Hepatocyte (in vitro differentiated cells): Measurements from ENCODE around the gene PPBP. TPM values are rescaled to one million over a fixed set of nuclear protein-coding genes. Genes with fewer than 3 reads are reported as not detected.

Source experiments
- DNase-seq: peaks from one replicate; pipeline ENCODE4 v3.0.0-alpha.2; 2016; ENCODE audit warnings: low spot score
- H2AFZ ChIP-seq: fragments of 200-600 bp; sonication (generic); 2 replicates; pipeline ENCODE4 v1.6.0; 2016; ENCODE audit warnings: antibody characterized with exemption, mild to moderate bottlenecking
- H3K27ac ChIP-seq: fragments of 200-600 bp; sonication (generic); 2 replicates; pipeline ENCODE4 v1.5.1; 2016; ENCODE audit warnings: mild to moderate bottlenecking
- H3K27me3 ChIP-seq: fragments of 200-600 bp; sonication (generic); 2 replicates; pipeline ENCODE4 v1.6.1; 2016
- H3K36me3 ChIP-seq: fragments of 200-600 bp; sonication (generic); replicated peaks from 2 replicates; pipeline ENCODE4 v1.5.1; 2016; ENCODE audit warnings: low read depth; ENCODE audit not compliant: insufficient read depth
- H3K4me1 ChIP-seq: fragments of 200-600 bp; sonication (generic); 2 replicates; pipeline ENCODE4 v1.5.1; 2016; ENCODE audit warnings: mild to moderate bottlenecking, moderate library complexity; ENCODE audit not compliant: insufficient read depth
- H3K4me2 ChIP-seq: fragments of 200-600 bp; sonication (generic); 2 replicates; pipeline ENCODE4 v1.6.0; 2016
- H3K4me3 ChIP-seq: fragments of 200-600 bp; sonication (generic); 2 replicates; pipeline ENCODE4 v1.5.1; 2016; ENCODE audit warnings: mild to moderate bottlenecking
- H3K79me2 ChIP-seq: fragments of 200-600 bp; sonication (generic); 2 replicates; pipeline ENCODE4 v1.6.0; 2017; ENCODE audit warnings: mild to moderate bottlenecking
- H3K9me2 ChIP-seq: fragments of 200-600 bp; sonication (generic); replicated peaks from 2 replicates; pipeline ENCODE4 v1.6.0; 2017; ENCODE audit warnings: mild to moderate bottlenecking; ENCODE audit not compliant: insufficient read depth
- H3K9me3 ChIP-seq: fragments of 200-600 bp; sonication (generic); 2 replicates; pipeline ENCODE4 v1.5.1; 2016; ENCODE audit warnings: low read depth, mild to moderate bottlenecking
- H4K20me1 ChIP-seq: fragments of 200-600 bp; sonication (generic); 2 replicates; pipeline ENCODE4 v1.6.0; 2016; ENCODE audit warnings: mild to moderate bottlenecking; ENCODE audit not compliant: insufficient read depth, poor library complexity, severe bottlenecking
- EZH2 ChIP-seq: fragments of 200-600 bp; sonication (generic); IDR thresholded peaks from 2 replicates; pipeline ENCODE4 v1.6.1; 2016; ENCODE audit warnings: antibody characterized with exemption, mild to moderate bottlenecking, borderline replicate concordance
- EZH2phosphoT487 ChIP-seq: fragments of 200-600 bp; sonication (generic); IDR thresholded peaks from one replicate; pipeline ENCODE4 v1.6.1; 2018; ENCODE audit warnings: antibody characterized with exemption, mild to moderate bottlenecking, low read depth, moderate library complexity; ENCODE audit not compliant: unreplicated experiment, severe bottlenecking
- WGBS: methylation state at CpG from one replicate; pipeline ENCODE4 v1.1.6; 2016; ENCODE audit warnings: low lambda C conversion rate; ENCODE audit errors: missing lambda C conversion rate; 5-methylcytosine and 5-hydroxymethylcytosine counted together
- polyA plus RNA-seq: library from polyadenylated mRNA; unstranded; fragments of >200 nt; fragmentation: Nextera tagmentation; extraction: Ambion mirVana; gene quantifications from 2 replicates; pipeline ENCODE4 v1.2.1, GENCODE V29; 2016
- total RNA-seq: library from RNA; depleted of rRNA; stranded (reverse); fragments of >200 nt; gene quantifications from 2 replicates; pipeline ENCODE4 v1.2.3, GENCODE V29; 2014
- TF ChIP-seq, protein P1 (sequence below): fragments of 200-600 bp; sonication (generic); IDR thresholded peaks from 2 replicates; pipeline ENCODE4 v1.5.1; 2016; ENCODE audit warnings: antibody characterized with exemption, mild to moderate bottlenecking; ENCODE audit not compliant: poor library complexity

PPBP gene
- total and polyA plus RNA-seq, 2 experiments from 2014 or later: 1.2 TPM; not detected in 1

DNA sequence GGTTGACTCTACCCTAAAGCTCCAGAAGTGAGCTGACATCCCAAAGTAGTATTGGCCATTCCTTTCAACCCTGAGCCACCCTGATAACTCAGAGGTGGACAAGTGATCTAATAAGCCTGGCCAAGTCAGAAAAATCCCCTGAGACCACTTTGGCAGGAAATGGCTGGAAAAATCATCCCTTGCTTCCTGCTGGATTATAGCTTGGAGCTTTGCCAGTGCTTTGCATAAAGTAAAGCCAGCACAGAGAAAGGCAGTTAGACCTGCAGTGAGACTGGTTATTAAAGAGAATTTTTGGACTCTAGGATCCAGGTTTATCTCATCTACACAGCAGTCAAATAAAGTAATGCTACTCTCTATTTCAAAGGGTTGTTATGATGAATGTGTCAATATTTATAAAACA is 44.1 kb upstream of the PPBP start:
- H3K27ac ChIP-seq: no peak overlapping the region
- DNase-seq: no peak
- H3K79me2 ChIP-seq: no peaks in the 10 kb centered on the region
- H3K27me3 ChIP-seq: peaks cover 6% of the 10 kb centered on the region
- no peak overlapping the region for H3K4me3 ChIP-seq
- H2AFZ ChIP-seq: no peak overlapping the region
- TF ChIP-seq EZH2phosphoT487 (no peak), EZH2 (no peak)
- TF ChIP-seq, protein P1, sequence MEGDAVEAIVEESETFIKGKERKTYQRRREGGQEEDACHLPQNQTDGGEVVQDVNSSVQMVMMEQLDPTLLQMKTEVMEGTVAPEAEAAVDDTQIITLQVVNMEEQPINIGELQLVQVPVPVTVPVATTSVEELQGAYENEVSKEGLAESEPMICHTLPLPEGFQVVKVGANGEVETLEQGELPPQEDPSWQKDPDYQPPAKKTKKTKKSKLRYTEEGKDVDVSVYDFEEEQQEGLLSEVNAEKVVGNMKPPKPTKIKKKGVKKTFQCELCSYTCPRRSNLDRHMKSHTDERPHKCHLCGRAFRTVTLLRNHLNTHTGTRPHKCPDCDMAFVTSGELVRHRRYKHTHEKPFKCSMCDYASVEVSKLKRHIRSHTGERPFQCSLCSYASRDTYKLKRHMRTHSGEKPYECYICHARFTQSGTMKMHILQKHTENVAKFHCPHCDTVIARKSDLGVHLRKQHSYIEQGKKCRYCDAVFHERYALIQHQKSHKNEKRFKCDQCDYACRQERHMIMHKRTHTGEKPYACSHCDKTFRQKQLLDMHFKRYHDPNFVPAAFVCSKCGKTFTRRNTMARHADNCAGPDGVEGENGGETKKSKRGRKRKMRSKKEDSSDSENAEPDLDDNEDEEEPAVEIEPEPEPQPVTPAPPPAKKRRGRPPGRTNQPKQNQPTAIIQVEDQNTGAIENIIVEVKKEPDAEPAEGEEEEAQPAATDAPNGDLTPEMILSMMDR: no peak
- no peaks in the 10 kb centered on the region for H3K4me1 ChIP-seq
- H3K9me2 ChIP-seq: no peaks in the 10 kb centered on the region
- no peaks in the 10 kb centered on the region for H3K36me3 ChIP-seq
- peaks cover 6% of the 10 kb centered on the region for H3K9me3 ChIP-seq
- H4K20me1 ChIP-seq: no peaks in the 10 kb centered on the region
- H3K4me2 ChIP-seq: no peak overlapping the region

GRCh38 chr4:74031576-74031975 is 43.6 kb upstream of the PPBP start:
- TF ChIP-seq, protein P1: no peak
- no peak for TF ChIP-seq EZH2phosphoT487
- no peak for TF ChIP-seq EZH2
- Histone ChIP-seq H3K27me3 (peaks cover 6% of the 10 kb centered on the region), H3K36me3 (no peaks in the 10 kb centered on the region), H4K20me1 (no peaks in the 10 kb centered on the region), H3K9me2 (no peaks in the 10 kb centered on the region), H3K27ac (no peak overlapping the region), H3K79me2 (no peaks in the 10 kb centered on the region), H3K4me3 (no peak overlapping the region), H2AFZ (no peak overlapping the region), H3K4me1 (no peaks in the 10 kb centered on the region), H3K9me3 (peaks cover 6% of the 10 kb centered on the region), H3K4me2 (no peak overlapping the region)
- no peak for DNase-seq

DNA sequence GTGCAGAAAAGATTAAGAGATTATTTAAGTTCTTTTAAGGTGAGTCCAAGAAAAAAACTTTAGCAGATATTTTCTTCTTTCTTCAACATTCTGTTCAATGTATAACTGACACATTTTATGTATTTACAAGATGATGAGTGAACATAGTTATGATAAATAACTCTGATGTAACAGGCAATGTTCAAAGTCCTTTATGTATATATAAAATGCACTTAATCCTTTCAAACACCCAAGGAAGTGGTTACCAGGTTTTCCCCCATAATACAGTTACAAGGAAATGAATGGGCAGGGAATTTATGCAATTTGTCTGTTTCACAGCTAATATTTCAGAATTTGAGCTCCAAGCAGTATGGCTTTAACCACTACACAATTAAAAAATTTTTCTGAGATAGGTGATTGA is 42.3 kb upstream of the PPBP start:
- no peak overlapping the region for H3K27ac ChIP-seq
- no peaks in the 10 kb centered on the region for H3K9me2 ChIP-seq
- H3K4me1 ChIP-seq: no peaks in the 10 kb centered on the region
- H3K36me3 ChIP-seq: no peaks in the 10 kb centered on the region
- DNase-seq: no peak
- H4K20me1 ChIP-seq: no peaks in the 10 kb centered on the region
- H3K27me3 ChIP-seq: no peaks in the 10 kb centered on the region
- no peak for TF ChIP-seq EZH2
- TF ChIP-seq, protein P1: no peak
- peaks cover 6% of the 10 kb centered on the region for H3K9me3 ChIP-seq
- H3K4me3 ChIP-seq: no peak overlapping the region
- no peak overlapping the region for H3K4me2 ChIP-seq
- no peak overlapping the region for H2AFZ ChIP-seq
- H3K79me2 ChIP-seq: no peaks in the 10 kb centered on the region

GRCh38 chr4:74028504-74028903 is 40.5 kb upstream of the PPBP start:
- Histone ChIP-seq H3K9me2 (no peaks in the 10 kb centered on the region), H3K79me2 (no peaks in the 10 kb centered on the region), H2AFZ (no peak overlapping the region), H3K27me3 (no peaks in the 10 kb centered on the region), H3K4me3 (no peak overlapping the region), H3K9me3 (peaks cover 6% of the 10 kb centered on the region), H3K4me2 (no peak overlapping the region), H4K20me1 (no peaks in the 10 kb centered on the region), H3K36me3 (no peaks in the 10 kb centered on the region), H3K4me1 (no peaks in the 10 kb centered on the region), H3K27ac (no peak overlapping the region)
- DNase-seq: no peak
- TF ChIP-seq EZH2: no peak
- TF ChIP-seq, protein P1: no peak
- TF ChIP-seq EZH2phosphoT487: no peak
- 71% methylated on average over 1 of the region's 1 CpG for WGBS
